ENCODE results near the gene KSR2. TPM values are rescaled to one million over a fixed set of nuclear protein-coding genes. Genes with fewer than 3 reads are reported as not detected.

Gene KSR2
- total and polyA plus RNA-seq, 10 of the 15 experiments (the other 5 are each of a cell fraction or from before 2014, with no cell fraction given) = under 0.01 to 1.5 (median 0.01) TPM; not detected in 3

- TF ChIP-seq, protein P1, sequence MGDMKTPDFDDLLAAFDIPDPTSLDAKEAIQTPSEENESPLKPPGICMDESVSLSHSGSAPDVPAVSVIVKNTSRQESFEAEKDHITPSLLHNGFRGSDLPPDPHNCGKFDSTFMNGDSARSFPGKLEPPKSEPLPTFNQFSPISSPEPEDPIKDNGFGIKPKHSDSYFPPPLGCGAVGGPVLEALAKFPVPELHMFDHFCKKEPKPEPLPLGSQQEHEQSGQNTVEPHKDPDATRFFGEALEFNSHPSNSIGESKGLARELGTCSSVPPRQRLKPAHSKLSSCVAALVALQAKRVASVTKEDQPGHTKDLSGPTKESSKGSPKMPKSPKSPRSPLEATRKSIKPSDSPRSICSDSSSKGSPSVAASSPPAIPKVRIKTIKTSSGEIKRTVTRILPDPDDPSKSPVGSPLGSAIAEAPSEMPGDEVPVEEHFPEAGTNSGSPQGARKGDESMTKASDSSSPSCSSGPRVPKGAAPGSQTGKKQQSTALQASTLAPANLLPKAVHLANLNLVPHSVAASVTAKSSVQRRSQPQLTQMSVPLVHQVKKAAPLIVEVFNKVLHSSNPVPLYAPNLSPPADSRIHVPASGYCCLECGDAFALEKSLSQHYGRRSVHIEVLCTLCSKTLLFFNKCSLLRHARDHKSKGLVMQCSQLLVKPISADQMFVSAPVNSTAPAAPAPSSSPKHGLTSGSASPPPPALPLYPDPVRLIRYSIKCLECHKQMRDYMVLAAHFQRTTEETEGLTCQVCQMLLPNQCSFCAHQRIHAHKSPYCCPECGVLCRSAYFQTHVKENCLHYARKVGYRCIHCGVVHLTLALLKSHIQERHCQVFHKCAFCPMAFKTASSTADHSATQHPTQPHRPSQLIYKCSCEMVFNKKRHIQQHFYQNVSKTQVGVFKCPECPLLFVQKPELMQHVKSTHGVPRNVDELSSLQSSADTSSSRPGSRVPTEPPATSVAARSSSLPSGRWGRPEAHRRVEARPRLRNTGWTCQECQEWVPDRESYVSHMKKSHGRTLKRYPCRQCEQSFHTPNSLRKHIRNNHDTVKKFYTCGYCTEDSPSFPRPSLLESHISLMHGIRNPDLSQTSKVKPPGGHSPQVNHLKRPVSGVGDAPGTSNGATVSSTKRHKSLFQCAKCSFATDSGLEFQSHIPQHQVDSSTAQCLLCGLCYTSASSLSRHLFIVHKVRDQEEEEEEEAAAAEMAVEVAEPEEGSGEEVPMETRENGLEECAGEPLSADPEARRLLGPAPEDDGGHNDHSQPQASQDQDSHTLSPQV (IDR thresholded peaks at IDR 0.05) = no peak
Observed at GRCh38 chr12:117645473-117645872, 323.3 kb downstream of the KSR2 start (continued).

DNA sequence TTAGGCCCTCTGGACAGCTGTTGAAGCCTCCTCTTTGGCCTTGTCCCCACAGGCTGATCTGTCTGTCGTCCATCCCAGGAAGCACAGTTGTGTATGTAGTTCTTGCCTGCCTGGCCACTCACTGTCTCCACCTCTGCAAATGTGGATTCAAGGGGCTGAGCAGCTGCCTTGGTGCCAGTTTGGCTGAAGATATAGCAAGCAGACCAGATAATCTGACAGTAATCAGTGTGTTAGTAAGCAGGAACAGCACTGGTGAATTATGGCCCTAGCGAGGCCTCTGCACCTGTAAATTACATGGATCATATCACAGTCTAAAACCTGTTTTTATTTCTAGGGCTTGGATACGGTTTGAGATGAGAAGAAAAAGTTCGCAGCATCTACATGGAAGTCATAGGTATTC, 324.8 kb downstream of the KSR2 start:
- no peaks in the 10 kb centered on the region for H4K20me1 ChIP-seq (ENCODE audit: control insufficient read depth, insufficient read depth)
- H3K27ac ChIP-seq (ENCODE audit: control insufficient read depth, insufficient read depth) = no peak overlapping the region
- no peak overlapping the region for H3K4me2 ChIP-seq (ENCODE audit: control insufficient read depth, insufficient read depth)
- SMC1A ChIA-PET (ENCODE audit: uncharacterized antibody, unreplicated experiment) = no interaction called here
- ATAC-seq (no peak), FAIRE-seq (no peak), DNase-seq (ENCODE audit: low read depth, low spot score) (no peak)
- H3K9ac ChIP-seq (ENCODE audit: control insufficient read depth, insufficient read depth, low read length) = no peak overlapping the region
- in situ Hi-C loops (cut with MboI) = no loop called here
- intact Hi-C loops (cut with micrococcal nuclease; ENCODE audit: unreplicated experiment) = no loop called here
- H3K4me1 ChIP-seq (ENCODE audit: control insufficient read depth, insufficient read depth, low read length) = no peaks in the 10 kb centered on the region
- no TSS peak for BruUV-seq (replicated peaks)
- WGBS (ENCODE audit: insufficient coverage, insufficient replicate concordance, low lambda C conversion rate, missing lambda C conversion rate) = 5% methylated on average over 4 of the region's 4 CpGs
- H2AFZ ChIP-seq (ENCODE audit: control insufficient read depth, low read depth, low read length) = no peak overlapping the region
- CTCF ChIA-PET = no interaction called here
- RAD21 ChIA-PET (ENCODE audit: unreplicated experiment) = no interaction called here
- H3K4me3 ChIP-seq = no peak overlapping the region
- no peaks in the 10 kb centered on the region for H3K79me2 ChIP-seq (ENCODE audit: control insufficient read depth, insufficient read depth, low read length)
- no peaks in the 10 kb centered on the region for H3K36me3 ChIP-seq (ENCODE audit: control insufficient read depth in 2 of 2, insufficient read depth in 2 of 2, low read length in 1 of 2)
- POLR2A ChIA-PET = no interaction called here
- H3K9me3 ChIP-seq (replicated peaks; ENCODE audit: control insufficient read depth, insufficient read depth, low read length) = no peaks in the 10 kb centered on the region
- TF ChIP-seq, protein P2, sequence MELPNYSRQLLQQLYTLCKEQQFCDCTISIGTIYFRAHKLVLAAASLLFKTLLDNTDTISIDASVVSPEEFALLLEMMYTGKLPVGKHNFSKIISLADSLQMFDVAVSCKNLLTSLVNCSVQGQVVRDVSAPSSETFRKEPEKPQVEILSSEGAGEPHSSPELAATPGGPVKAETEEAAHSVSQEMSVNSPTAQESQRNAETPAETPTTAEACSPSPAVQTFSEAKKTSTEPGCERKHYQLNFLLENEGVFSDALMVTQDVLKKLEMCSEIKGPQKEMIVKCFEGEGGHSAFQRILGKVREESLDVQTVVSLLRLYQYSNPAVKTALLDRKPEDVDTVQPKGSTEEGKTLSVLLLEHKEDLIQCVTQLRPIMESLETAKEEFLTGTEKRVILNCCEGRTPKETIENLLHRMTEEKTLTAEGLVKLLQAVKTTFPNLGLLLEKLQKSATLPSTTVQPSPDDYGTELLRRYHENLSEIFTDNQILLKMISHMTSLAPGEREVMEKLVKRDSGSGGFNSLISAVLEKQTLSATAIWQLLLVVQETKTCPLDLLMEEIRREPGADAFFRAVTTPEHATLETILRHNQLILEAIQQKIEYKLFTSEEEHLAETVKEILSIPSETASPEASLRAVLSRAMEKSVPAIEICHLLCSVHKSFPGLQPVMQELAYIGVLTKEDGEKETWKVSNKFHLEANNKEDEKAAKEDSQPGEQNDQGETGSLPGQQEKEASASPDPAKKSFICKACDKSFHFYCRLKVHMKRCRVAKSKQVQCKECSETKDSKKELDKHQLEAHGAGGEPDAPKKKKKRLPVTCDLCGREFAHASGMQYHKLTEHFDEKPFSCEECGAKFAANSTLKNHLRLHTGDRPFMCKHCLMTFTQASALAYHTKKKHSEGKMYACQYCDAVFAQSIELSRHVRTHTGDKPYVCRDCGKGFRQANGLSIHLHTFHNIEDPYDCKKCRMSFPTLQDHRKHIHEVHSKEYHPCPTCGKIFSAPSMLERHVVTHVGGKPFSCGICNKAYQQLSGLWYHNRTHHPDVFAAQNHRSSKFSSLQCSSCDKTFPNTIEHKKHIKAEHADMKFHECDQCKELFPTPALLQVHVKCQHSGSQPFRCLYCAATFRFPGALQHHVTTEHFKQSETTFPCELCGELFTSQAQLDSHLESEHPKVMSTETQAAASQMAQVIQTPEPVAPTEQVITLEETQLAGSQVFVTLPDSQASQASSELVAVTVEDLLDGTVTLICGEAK (IDR thresholded peaks at IDR 0.05; ENCODE audit: borderline replicate concordance) = no peak
- TF ChIP-seq RCOR1 (conservative IDR thresholded peaks at IDR 0.05; ENCODE audit: low read depth, low read length) = no peak
- no peak for TF ChIP-seq TCF12 (IDR thresholded peaks at IDR 0.05; ENCODE audit: low read depth, low read length)
- no peak for TF ChIP-seq EZH2 (IDR thresholded peaks at IDR 0.05; ENCODE audit: borderline replicate concordance, control insufficient read depth, low read depth, low read length)
- no peak for TF ChIP-seq HDAC2 (IDR thresholded peaks at IDR 0.05)
- no peak for TF ChIP-seq NRF1 (conservative IDR thresholded peaks at IDR 0.05; ENCODE audit: low read depth, low read length)
- TF ChIP-seq ZNF384 (IDR thresholded peaks at IDR 0.05; ENCODE audit: borderline replicate concordance, low read depth, low read length) = no peak
- TF ChIP-seq BMI1 (IDR thresholded peaks at IDR 0.05; ENCODE audit: borderline replicate concordance) = no peak
- TF ChIP-seq SIX5 (IDR thresholded peaks at IDR 0.05; ENCODE audit: low read depth, low read length, severe bottlenecking) = no peak
- TF ChIP-seq NBN (IDR thresholded peaks at IDR 0.05) = no peak
- no peak for TF ChIP-seq HDGF (IDR thresholded peaks at IDR 0.05)
- no peak for TF ChIP-seq ATF3 (IDR thresholded peaks at IDR 0.05; ENCODE audit: borderline replicate concordance, extremely low read depth, low read depth, low read length)
- TF ChIP-seq SMAD1 (IDR thresholded peaks at IDR 0.05; ENCODE audit: low read depth, partially characterized antibody) = no peak
- TF ChIP-seq IKZF1 (conservative IDR thresholded peaks at IDR 0.05) = no peak
- no peaks in the 10 kb centered on the region; a peak in 1 of 4 replicates for H3K27me3 ChIP-seq (replicated peaks in 1 of 2; ENCODE audit: control insufficient read depth in 2 of 2, insufficient read depth in 2 of 2, low read length in 1 of 2)

Measured in GM12878 (cell line).